ENCODE data around the gene NUMBL. TPM values are rescaled to one million over a fixed set of nuclear protein-coding genes. Genes with fewer than 3 reads are reported as not detected.

Gene NUMBL
- total and polyA plus RNA-seq, 2 experiments from 2014 or later, result 13.8 to 21.7 TPM

DNA sequence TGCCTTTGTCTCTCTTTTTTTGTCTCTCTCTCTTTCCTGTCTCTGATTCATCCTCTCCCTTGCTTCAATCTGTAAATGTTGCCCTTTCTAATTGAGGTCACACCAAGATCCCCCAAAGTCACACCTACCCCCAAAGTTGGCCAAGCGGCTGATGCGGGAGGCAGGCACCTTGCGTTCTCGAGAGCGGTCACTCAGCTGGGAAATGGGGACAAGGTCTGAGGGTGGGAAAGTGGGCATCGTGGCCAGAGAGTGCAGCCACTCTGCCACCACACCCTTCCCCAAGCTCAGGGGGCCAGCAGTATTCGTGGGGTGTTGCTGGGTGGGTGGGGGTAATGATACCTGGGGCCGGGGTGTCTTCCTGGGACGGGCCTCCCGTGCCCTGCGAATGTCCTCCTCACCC, 23.5 kb upstream of the NUMBL start:
- no peak for DNase-seq (ENCODE audit: low read depth in 1 of 2, low spot score in 1 of 2)
- peak overlapping the region; percentile 66 for H3K4me3 ChIP-seq
- peaks cover 8% of the 10 kb centered on the region for H3K36me3 ChIP-seq
- H3K27me3 ChIP-seq, result no peaks in the 10 kb centered on the region
- H3K4me1 ChIP-seq (ENCODE audit: low read depth), result peaks cover 11% of the 10 kb centered on the region
- TF ChIP-seq, protein P1, sequence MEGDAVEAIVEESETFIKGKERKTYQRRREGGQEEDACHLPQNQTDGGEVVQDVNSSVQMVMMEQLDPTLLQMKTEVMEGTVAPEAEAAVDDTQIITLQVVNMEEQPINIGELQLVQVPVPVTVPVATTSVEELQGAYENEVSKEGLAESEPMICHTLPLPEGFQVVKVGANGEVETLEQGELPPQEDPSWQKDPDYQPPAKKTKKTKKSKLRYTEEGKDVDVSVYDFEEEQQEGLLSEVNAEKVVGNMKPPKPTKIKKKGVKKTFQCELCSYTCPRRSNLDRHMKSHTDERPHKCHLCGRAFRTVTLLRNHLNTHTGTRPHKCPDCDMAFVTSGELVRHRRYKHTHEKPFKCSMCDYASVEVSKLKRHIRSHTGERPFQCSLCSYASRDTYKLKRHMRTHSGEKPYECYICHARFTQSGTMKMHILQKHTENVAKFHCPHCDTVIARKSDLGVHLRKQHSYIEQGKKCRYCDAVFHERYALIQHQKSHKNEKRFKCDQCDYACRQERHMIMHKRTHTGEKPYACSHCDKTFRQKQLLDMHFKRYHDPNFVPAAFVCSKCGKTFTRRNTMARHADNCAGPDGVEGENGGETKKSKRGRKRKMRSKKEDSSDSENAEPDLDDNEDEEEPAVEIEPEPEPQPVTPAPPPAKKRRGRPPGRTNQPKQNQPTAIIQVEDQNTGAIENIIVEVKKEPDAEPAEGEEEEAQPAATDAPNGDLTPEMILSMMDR (IDR thresholded peaks at IDR 0.05; ENCODE audit: low read depth, low read length), result no peak
- peak overlapping the region; percentile 95 for H3K27ac ChIP-seq
- no peaks in the 10 kb centered on the region for H3K9me3 ChIP-seq (ENCODE audit: low read depth)

DNA sequence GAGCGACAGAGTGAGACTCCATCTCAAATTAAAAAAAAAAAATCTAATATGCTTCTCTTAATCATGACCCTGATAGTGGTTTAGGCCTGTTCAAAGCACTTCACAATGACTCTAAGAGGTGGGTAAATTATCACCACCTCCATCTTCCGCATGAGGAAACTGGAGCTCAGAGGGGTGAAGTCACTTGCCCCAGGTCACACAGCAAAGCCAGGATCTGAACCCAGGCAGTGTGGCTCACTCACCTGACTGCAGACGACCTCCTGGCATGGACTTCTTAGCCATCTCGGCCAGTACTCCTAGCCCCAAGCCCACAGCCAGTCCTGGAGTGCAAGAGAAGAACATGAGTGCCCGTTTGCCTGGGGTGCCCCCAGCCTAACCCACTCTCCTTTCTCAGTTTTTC, 19.4 kb upstream of the NUMBL start:
- H3K4me3 ChIP-seq, result no peak overlapping the region
- no peaks in the 10 kb centered on the region for H3K27me3 ChIP-seq
- no peak for DNase-seq (ENCODE audit: low read depth in 1 of 2, low spot score in 1 of 2)
- TF ChIP-seq, protein P1 (IDR thresholded peaks at IDR 0.05; ENCODE audit: low read depth, low read length), result no peak
- H3K9me3 ChIP-seq (ENCODE audit: low read depth), result no peaks in the 10 kb centered on the region
- no peak overlapping the region for H3K27ac ChIP-seq
- H3K4me1 ChIP-seq (ENCODE audit: low read depth), result peaks cover 6% of the 10 kb centered on the region
- H3K36me3 ChIP-seq, result peaks cover 27% of the 10 kb centered on the region

DNA sequence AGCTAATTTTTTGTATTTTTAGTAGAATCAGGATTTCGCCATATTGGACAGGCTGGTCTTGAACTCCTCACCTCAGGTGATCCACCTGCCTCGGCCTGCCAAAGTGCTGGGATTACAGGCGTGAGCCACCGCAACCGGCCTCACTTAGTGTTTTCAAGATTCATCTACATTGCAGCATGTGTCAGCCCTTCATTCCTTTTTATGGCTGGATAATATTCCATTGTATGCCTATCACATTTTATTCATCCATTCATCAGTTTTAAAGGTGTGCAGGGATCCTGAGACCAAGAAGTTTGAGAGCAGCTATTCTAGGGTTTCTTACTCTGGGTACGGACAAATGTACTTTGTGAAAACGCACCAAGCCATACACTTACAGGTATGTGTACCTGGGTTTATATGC, 17.2 kb upstream of the NUMBL start:
- Histone ChIP-seq H3K9me3 (ENCODE audit: low read depth) (no peaks in the 10 kb centered on the region), H3K4me3 (no peak overlapping the region), H3K27ac (no peak overlapping the region), H3K36me3 (peaks cover 35% of the 10 kb centered on the region), H3K4me1 (ENCODE audit: low read depth) (no peaks in the 10 kb centered on the region), H3K27me3 (no peaks in the 10 kb centered on the region)
- DNase-seq (ENCODE audit: low read depth in 1 of 2, low spot score in 1 of 2), result no peak
- TF ChIP-seq, protein P1 (IDR thresholded peaks at IDR 0.05; ENCODE audit: low read depth, low read length), result no peak

DNA sequence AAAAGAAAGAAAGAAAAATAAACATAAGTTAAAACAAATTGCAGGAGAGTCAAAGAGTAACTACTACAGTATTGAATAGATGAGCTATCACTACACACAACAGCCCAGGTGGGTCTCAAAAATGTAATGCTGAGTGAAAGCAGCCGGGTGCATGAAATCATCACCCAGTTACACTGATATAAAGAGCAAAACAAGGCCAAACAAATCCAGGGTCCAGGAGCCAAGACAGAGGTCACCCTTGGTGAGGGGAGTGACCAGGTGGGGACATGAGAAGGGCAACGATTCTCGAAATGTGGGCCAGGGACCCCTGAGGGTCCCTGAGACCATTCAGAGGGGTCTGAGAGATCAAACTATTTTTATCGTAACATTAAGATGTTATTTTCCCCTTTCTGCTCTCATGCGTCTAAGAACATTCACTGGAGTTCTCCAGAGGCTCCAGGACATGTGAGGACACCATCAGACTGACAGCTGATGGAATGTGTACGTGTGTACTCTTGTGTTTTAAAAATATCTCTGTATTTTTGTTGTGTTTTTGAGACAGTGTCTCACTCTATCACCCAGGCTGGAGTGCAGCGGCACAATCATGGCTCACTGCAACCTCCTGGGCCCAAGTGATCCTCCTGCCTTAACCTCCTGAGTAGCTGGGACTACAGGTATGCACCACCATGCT, 15.6 kb upstream of the NUMBL start:
- no peak overlapping the region for H3K27ac ChIP-seq
- no peak overlapping the region for H3K4me3 ChIP-seq
- H3K4me1 ChIP-seq (ENCODE audit: low read depth), result no peaks in the 10 kb centered on the region
- H3K36me3 ChIP-seq, result peaks cover 43% of the 10 kb centered on the region
- no peak for DNase-seq (ENCODE audit: low read depth in 1 of 2, low spot score in 1 of 2)
- TF ChIP-seq, protein P1 (IDR thresholded peaks at IDR 0.05; ENCODE audit: low read depth, low read length), result no peak
- H3K27me3 ChIP-seq, result no peaks in the 10 kb centered on the region
- H3K9me3 ChIP-seq (ENCODE audit: low read depth), result no peaks in the 10 kb centered on the region

DNA sequence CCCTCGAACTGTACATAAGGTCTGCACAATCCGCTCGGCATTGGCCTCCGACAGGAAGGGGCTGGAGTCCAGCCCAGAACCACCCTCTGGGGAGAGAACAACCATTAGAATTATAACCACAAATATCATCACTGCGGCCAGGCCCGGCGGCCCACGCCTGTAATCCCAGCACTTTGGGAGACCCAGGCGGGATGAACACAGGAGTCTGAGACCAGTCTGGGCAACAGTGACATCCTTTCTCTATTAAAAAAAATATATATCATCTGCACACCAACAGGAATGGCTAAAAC, 14.9 kb upstream of the NUMBL start:
- peak in 1 of 2 donors; percentile 58 for DNase-seq (ENCODE audit: low read depth in 1 of 2, low spot score in 1 of 2)
- peaks cover 40% of the 10 kb centered on the region for H3K36me3 ChIP-seq
- TF ChIP-seq, protein P1 (IDR thresholded peaks at IDR 0.05; ENCODE audit: low read depth, low read length), result no peak
- H3K9me3 ChIP-seq (ENCODE audit: low read depth), result no peaks in the 10 kb centered on the region
- H3K4me3 ChIP-seq, result no peak overlapping the region
- H3K27me3 ChIP-seq, result no peaks in the 10 kb centered on the region
- no peak overlapping the region for H3K27ac ChIP-seq
- no peaks in the 10 kb centered on the region for H3K4me1 ChIP-seq (ENCODE audit: low read depth)
